IPS-11a (cell line): Measurements from ENCODE around the gene PGLYRP1.

Source experiments
- H3K4me3 ChIP-seq: one replicate; pipeline ENCODE4 v1.5.1; 2013; ENCODE audit warnings: low read depth, low read length, control low read depth

The PGLYRP1 gene

DNA sequence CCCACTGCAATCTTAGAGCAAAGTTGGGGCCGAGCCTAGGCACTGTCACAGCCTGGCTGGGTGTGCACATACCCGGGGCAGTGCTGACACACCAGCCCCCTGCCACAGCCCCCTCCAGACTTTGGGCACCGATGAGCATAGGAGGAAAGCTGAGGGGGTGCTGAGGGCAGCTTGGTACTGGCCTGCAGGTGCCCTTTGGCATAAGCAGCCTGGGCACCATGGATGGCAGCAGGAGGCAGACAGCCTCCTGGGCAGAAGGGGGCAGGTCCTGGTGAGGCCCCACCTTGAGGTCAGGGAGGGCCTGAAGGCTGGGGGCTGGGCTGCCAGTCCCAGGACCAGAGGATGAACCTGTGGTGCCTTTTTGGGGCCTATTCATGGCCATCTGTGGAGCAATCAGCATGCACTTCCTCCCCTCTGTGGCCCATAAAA is 9.8 kb upstream of the PGLYRP1 start:
- no peak overlapping the region for H3K4me3 ChIP-seq

DNA sequence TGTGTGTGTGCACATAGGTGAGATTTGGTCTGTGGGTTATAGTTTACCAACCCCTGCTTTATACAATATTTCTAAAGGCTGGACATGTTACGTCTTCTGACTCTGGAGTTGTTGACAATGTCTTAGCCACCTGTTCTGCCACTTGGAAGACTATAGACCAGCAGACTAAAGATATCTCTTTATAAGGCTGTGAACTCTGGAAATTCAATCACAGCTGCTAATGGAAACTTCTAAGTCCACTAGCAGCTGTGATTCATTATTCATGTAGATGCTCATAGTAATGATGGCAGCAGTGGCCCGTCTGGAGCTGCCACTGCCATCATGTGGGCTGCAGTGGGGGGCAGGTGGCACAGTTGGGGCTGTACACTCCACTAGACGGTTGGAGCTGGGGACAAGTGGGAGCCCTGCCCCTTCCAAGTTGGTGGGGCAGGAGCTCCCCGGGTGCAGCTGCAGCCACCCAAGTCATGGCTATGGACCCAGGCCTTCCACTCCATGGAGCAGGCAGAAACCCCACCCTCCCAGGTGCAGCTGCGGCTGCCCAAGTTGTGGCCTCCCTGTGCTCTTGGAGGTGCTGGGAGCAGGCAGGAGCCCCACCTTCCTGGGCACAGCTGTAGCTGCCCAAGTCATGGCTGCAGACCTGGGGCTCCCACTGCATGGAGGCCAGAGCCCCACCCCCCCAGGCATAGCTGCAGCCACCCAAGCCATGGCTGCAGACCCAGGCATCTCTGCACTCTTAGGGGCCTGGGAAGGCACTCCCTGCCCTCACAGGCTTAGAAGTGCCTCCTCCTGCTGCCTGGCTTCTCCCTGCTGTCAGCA is 9.1 kb upstream of the PGLYRP1 start:
- no peak overlapping the region for H3K4me3 ChIP-seq

- no peak overlapping the region for H3K4me3 ChIP-seq
These were observed 8.1 kb upstream of the PGLYRP1 start for GRCh38 chr19:46030812-46031550.

DNA sequence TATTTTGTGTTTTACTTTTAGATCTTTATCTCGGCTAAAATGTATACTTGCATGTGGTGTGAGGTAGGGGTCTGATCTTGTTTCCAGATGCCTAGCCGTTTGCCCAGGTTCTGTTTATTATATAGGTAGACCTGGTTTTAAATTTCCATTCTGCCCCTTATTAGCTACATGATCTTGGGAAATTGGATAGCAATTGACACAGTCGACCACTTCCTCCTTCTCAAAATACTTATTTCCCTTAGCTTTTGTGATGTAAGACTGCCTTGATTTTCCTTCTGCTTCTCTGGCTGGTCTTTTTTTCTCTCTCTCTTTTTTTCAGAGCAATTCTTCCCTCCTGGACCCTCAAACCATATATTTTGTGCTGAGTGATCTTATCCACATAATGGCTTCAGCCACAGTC is 3.0 kb upstream of the PGLYRP1 start:
- no peak overlapping the region for H3K4me3 ChIP-seq

GRCh38 chr19:46023311-46023779 is 492 bp upstream of the PGLYRP1 start:
- no peak overlapping the region for H3K4me3 ChIP-seq

DNA sequence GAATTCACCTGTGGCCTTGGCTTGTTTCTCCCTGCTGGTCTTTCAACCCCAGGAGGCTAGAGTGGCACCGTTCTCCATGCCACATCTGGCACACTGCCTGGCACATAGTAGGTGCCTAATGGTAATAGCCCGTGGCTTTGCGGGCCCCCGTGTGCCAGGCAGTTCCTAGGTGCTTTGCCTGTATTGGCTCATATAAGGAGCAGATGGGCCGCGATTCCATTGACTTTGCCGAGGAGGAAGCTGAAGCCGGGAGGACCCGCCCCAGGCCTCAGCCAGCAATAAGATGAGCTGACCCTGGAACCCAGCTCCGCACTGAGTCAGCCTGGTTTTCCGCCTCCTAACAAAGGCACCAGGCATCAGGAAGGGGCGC is 807 bp downstream of the PGLYRP1 start:
- no peak overlapping the region for H3K4me3 ChIP-seq

- no peak overlapping the region for H3K4me3 ChIP-seq
These were observed 1.3 kb downstream of the PGLYRP1 start for GRCh38 chr19:46021531-46022041.

- no peak overlapping the region for H3K4me3 ChIP-seq
These were observed 2.1 kb downstream of the PGLYRP1 start for GRCh38 chr19:46020819-46021125.

DNA sequence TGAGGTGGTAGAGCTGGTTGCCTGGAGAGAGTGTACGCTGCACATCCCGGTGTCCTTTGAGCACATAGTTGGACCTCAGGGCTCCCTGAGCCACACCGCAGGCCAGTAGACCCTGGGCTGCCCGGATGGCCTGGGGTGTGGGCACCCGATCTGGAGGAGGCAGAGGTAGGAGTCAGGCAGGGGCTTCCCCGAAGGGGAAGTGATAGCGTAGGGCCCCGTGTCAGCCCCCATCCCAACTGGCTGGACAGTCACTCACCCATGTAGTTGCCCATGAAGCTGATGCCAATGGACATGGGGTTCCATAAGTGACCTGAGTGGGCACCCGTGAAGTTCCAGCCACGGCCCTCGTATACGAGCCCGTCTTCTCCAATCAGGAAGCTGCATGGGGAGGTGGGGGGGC is 3.6 kb downstream of the PGLYRP1 start:
- H3K4me3 ChIP-seq: no peak overlapping the region

DNA sequence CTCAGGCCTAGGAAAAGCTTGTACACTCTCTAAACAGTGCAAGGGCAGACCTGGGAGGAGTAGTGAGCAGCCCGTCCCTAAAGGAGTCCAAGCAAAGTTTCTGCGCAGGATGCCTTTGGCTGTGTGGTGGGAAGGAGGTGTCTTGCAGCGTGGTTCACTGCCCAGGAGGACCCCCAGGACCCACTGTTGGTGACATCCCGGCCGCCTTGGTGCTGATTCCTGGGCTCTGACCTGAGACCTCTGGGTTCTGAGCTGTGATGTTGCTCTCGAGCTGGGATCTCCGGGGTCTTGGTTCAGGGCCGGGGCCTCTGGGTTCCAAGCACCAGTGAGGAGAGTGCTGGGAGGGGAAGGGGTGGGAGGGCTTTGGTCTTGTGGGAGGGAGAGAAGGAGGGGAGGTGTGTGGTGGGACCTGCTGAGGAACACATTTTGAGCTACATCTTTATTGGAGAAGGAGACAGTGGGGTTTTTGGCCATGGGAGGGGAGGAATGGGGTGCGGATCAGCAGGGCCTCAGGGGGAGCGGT is 4.1 kb downstream of the PGLYRP1 start:
- no peak overlapping the region for H3K4me3 ChIP-seq

DNA sequence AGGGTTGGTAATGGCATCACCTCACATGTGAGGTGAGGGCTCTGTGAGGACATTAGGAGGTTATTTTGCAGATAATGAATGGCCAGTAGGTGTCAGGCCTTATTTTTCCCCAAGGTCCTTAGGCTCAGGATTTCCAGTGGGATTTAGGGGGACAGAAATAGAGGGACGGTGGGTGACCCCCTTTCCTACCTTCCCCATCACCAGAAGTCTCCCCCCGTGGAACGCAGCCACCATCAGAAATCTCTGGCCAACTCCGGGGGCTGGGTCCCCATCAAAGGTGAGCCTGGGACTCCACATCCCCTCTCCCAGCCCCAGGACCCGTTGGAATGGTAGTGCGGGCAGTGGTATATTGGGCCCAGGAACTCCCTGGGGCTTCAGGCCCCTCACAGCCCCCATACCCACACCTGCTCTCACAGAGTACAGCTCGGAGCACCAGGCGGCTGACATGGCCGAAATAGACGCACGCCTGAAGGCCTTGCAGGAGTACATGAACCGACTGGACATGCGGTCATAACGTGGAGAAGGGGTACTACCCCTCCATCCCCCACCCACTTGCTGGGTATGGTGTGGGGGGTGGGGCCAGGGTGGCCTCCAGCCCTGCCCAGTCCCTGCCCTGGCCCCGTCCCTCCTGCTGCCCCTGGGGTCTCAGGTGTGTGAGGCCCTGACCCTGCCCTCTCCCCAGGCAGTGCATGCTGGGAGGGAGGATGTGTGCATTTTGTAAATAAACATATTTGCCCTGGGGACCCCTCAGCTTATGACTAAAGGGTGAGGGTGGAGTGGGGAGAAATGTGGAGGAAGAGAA is 4.8 kb downstream of the PGLYRP1 start:
- no peak overlapping the region for H3K4me3 ChIP-seq

GRCh38 chr19:46017095-46017429 is 5.8 kb downstream of the PGLYRP1 start:
- no peak overlapping the region for H3K4me3 ChIP-seq

GRCh38 chr19:46016426-46017094 is 6.3 kb downstream of the PGLYRP1 start:
- peak overlapping the region; percentile 21 for H3K4me3 ChIP-seq

DNA sequence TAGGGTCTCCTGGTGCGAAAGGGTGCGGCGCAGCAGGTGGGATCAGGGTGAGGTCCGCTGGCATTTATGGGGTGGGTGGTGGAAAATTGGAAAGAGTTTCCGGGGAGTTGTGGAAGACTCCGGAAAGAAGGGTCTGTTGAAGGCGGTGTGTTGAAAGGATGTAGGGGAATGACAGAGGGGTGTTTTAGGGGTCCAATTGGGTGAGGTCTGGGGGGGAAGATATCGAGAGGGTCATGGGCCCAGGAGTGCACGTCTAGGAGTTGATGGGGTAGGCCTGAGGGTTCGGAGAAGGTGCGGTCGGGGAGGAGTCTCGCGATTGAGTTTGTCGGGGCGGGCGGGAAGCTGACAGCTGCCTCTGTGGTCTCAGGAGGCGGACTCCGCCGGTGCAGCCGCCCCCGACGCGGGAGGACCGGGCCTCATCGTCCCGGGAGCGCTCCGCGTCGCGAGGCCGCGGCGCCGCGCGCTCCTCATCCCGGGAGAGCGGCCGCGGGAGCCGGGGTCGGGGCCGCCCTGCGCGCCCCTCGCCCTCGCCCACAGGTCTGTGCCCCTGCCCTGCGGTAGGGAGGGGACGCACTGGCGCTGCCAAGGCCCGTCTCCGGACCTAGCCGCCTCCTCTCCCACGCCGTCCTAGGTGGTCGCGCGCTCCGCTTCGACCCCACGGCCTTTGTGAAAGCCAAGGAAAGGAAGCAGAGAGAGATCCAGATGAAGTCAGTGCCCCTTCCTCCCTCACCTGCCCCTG is 7.0 kb downstream of the PGLYRP1 start:
- peak overlapping the region; percentile 21 for H3K4me3 ChIP-seq

- peak overlapping the region; percentile 30 for H3K4me3 ChIP-seq
These were observed 7.7 kb downstream of the PGLYRP1 start for GRCh38 chr19:46014941-46015686.

- peak overlapping the region; percentile 30 for H3K4me3 ChIP-seq
These were observed 8.3 kb downstream of the PGLYRP1 start for GRCh38 chr19:46014534-46014933.

DNA sequence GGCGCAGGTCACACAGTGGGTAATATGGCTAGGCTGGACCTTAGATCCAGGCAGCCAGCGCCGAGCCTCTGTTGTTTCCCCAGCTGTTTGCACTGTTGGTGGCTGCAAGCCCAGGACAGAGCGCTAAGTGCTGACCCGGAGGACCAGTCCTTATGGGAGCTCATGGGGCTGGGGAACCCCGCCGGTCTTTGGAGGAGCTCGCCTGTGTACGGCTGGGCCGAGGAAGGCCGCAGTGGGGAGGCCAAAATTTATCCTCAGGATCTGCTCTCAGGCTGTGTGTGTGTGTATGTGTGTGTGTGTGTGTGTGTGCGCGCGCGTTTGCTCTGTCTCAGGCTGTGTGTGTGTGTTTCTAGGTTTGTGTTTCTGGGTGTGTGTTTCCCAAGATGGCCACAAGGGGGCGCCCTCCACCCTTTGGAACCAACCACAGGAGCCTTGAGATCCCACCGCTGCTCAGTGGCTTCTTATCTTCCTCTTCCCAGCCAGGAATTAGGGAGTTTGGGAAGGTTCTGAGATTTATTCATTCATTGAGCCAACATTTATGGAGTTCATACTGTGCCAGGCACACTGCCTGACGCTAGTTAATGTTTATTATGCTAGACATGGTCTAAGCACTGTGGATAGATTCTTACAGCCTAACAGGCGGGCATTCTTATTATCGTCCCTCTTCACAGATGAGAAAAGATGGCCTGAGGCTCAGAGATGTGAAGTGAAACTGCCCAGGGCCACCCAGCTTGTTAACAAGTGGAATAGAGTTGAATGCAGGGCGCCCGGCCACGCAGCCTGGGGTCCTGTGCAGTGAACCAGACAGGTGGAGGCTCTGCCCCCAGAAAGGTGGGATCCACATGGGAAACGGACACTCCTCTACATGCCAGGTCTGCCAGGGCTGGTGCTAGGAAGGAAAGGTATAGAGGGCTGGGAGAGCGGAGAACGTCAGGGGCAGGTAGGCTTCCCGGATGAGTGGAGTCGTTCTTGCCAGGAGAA is 13.0 kb downstream of the PGLYRP1 start:
- H3K4me3 ChIP-seq: no peak overlapping the region

GRCh38 chr19:46006411-46006810 is 16.4 kb downstream of the PGLYRP1 start:
- H3K4me3 ChIP-seq: no peak overlapping the region
